ENCODE measurements around the gene FGF14.

DNA sequence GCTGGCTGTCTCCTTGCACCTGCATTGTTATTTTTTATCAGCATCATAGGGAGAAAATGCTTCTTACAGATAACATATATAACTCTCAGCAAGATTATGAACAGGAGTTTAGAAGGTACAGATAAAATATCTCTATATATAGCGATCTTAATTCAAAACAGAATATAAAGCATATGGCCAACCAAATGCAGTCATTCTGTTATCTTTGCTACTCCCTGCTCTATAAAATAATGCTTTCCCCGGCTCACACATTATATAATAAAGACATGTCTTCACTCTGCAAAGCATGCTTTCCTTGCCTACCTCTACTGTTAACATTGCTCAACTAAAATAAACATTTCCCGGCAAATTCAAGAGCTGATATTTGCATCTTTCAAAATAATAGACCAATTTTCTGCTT, 161.7 kb downstream of the FGF14 start:
- no peak for TF ChIP-seq CTCF (tag by site-specific recombination; IDR thresholded peaks at IDR 0.05)
- no peak for TF ChIP-seq ZNF658 (tag by site-specific recombination; IDR thresholded peaks at IDR 0.05)
- no peak for TF ChIP-seq ZNF146 (tag by site-specific recombination; IDR thresholded peaks at IDR 0.05)
- no peak for TF ChIP-seq PRDM1 (tag by site-specific recombination; IDR thresholded peaks at IDR 0.05)
- no peak for TF ChIP-seq BCL11B (tag by site-specific recombination; IDR thresholded peaks at IDR 0.05; ENCODE audit: low read depth)
- TF ChIP-seq SETDB1 (IDR thresholded peaks at IDR 0.05; ENCODE audit: insufficient read length, low read length) = no peak
- TF ChIP-seq, protein P1, sequence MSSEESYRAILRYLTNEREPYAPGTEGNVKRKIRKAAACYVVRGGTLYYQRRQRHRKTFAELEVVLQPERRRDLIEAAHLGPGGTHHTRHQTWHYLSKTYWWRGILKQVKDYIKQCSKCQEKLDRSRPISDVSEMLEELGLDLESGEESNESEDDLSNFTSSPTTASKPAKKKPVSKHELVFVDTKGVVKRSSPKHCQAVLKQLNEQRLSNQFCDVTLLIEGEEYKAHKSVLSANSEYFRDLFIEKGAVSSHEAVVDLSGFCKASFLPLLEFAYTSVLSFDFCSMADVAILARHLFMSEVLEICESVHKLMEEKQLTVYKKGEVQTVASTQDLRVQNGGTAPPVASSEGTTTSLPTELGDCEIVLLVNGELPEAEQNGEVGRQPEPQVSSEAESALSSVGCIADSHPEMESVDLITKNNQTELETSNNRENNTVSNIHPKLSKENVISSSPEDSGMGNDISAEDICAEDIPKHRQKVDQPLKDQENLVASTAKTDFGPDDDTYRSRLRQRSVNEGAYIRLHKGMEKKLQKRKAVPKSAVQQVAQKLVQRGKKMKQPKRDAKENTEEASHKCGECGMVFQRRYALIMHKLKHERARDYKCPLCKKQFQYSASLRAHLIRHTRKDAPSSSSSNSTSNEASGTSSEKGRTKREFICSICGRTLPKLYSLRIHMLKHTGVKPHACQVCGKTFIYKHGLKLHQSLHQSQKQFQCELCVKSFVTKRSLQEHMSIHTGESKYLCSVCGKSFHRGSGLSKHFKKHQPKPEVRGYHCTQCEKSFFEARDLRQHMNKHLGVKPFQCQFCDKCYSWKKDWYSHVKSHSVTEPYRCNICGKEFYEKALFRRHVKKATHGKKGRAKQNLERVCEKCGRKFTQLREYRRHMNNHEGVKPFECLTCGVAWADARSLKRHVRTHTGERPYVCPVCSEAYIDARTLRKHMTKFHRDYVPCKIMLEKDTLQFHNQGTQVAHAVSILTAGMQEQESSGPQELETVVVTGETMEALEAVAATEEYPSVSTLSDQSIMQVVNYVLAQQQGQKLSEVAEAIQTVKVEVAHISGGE (tag by site-specific recombination; conservative IDR thresholded peaks at IDR 0.05; ENCODE audit: low read depth) = no peak
- TF ChIP-seq, protein P2, sequence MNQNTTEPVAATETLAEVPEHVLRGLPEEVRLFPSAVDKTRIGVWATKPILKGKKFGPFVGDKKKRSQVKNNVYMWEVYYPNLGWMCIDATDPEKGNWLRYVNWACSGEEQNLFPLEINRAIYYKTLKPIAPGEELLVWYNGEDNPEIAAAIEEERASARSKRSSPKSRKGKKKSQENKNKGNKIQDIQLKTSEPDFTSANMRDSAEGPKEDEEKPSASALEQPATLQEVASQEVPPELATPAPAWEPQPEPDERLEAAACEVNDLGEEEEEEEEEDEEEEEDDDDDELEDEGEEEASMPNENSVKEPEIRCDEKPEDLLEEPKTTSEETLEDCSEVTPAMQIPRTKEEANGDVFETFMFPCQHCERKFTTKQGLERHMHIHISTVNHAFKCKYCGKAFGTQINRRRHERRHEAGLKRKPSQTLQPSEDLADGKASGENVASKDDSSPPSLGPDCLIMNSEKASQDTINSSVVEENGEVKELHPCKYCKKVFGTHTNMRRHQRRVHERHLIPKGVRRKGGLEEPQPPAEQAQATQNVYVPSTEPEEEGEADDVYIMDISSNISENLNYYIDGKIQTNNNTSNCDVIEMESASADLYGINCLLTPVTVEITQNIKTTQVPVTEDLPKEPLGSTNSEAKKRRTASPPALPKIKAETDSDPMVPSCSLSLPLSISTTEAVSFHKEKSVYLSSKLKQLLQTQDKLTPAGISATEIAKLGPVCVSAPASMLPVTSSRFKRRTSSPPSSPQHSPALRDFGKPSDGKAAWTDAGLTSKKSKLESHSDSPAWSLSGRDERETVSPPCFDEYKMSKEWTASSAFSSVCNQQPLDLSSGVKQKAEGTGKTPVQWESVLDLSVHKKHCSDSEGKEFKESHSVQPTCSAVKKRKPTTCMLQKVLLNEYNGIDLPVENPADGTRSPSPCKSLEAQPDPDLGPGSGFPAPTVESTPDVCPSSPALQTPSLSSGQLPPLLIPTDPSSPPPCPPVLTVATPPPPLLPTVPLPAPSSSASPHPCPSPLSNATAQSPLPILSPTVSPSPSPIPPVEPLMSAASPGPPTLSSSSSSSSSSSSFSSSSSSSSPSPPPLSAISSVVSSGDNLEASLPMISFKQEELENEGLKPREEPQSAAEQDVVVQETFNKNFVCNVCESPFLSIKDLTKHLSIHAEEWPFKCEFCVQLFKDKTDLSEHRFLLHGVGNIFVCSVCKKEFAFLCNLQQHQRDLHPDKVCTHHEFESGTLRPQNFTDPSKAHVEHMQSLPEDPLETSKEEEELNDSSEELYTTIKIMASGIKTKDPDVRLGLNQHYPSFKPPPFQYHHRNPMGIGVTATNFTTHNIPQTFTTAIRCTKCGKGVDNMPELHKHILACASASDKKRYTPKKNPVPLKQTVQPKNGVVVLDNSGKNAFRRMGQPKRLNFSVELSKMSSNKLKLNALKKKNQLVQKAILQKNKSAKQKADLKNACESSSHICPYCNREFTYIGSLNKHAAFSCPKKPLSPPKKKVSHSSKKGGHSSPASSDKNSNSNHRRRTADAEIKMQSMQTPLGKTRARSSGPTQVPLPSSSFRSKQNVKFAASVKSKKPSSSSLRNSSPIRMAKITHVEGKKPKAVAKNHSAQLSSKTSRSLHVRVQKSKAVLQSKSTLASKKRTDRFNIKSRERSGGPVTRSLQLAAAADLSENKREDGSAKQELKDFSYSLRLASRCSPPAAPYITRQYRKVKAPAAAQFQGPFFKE (tag by site-specific recombination; IDR thresholded peaks at IDR 0.05; ENCODE audit: borderline replicate concordance) = no peak
- no peak for TF ChIP-seq KLF16 (tag by site-specific recombination; IDR thresholded peaks at IDR 0.05)
- TF ChIP-seq, protein P3, sequence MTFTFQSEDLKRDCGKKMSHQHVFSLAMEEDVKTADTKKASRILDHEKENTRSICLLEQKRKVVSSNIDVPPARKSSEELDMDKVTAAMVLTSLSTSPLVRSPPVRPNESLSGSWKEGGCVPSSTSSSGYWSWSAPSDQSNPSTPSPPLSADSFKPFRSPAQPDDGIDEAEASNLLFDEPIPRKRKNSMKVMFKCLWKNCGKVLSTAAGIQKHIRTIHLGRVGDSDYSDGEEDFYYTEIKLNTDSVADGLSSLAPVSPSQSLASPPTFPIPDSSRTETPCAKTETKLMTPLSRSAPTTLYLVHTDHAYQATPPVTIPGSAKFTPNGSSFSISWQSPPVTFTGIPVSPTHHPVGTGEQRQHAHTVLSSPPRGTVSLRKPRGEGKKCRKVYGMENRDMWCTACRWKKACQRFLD (tag by site-specific recombination; IDR thresholded peaks at IDR 0.05) = no peak
